ENCODE data around the gene LRRC75A. TPM values are rescaled to one million over a fixed set of nuclear protein-coding genes. Genes with fewer than 3 reads are reported as not detected.
A peak's percentile ranks its signal among the peaks of the same experiment; 100 is the strongest.

The LRRC75A gene, protein sequence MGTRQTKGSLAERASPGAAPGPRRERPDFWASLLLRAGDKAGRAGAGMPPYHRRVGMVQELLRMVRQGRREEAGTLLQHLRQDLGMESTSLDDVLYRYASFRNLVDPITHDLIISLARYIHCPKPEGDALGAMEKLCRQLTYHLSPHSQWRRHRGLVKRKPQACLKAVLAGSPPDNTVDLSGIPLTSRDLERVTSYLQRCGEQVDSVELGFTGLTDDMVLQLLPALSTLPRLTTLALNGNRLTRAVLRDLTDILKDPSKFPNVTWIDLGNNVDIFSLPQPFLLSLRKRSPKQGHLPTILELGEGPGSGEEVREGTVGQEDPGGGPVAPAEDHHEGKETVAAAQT
- total RNA-seq: 1 to 10 TPM; 2.6 to 3.0 (median 3.0) TPM
- 3.0 TPM for total RNA-seq (2013)

DNA sequence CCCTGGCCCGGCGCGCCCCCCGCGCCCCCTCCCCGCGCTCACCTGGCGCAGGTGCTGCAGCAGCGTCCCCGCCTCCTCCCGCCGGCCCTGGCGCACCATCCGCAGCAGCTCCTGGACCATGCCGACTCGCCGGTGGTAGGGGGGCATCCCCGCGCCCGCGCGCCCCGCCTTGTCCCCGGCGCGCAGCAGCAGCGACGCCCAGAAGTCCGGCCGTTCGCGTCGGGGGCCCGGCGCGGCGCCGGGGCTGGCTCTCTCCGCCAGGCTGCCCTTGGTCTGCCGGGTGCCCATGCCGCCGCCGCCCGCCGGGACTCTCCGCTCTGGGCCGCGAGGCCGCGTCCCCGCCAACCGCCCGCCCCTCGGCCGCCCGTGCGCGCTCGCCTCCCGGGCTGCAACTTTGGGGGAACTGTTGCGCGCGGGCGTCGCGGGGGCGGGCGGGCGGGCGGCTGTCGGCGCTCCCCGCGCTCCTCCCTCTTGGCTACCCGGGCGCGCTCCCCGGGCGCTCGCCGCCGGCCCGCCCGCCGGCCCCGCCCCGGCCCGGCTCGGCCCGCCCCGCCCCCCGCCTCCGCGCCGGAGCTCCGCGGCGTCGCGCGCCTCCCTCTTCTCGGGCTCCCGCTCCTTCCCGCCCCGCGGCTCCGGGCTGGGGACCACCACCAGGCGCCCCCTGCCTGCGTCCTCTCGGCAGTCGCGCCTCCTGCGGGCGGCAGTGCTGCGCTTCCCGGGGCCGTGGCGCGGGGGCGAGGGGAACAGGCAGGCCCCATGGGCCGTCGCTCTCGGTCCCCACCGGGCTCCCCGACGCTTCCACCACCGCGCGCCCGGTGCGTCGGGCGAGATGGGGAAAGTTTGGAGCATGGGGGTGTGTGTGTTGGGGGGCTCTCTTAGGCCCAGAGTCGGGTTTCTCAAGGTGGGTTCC, at the start of gene LRRC75A:
Gene LRRC75A (minus strand): TSS at position 491 of the 910 bp plus-strand sequence. CDS start 203 bp downstream, at position 288.
- no peak within 1 kb of the TSS for H3K27ac Mint-ChIP-seq
- H3K4me1 ChIP-seq (ENCODE audit: control insufficient read depth, insufficient read depth, low read length): peaks cover 13% of the 10 kb centered on the region
- H3K4me3 ChIP-seq (ENCODE audit: low read length): peak within 1 kb of the TSS; percentile 36
- H3K27ac ChIP-seq (ENCODE audit: low read length): no peak within 1 kb of the TSS
- TF ChIP-seq, protein P1, sequence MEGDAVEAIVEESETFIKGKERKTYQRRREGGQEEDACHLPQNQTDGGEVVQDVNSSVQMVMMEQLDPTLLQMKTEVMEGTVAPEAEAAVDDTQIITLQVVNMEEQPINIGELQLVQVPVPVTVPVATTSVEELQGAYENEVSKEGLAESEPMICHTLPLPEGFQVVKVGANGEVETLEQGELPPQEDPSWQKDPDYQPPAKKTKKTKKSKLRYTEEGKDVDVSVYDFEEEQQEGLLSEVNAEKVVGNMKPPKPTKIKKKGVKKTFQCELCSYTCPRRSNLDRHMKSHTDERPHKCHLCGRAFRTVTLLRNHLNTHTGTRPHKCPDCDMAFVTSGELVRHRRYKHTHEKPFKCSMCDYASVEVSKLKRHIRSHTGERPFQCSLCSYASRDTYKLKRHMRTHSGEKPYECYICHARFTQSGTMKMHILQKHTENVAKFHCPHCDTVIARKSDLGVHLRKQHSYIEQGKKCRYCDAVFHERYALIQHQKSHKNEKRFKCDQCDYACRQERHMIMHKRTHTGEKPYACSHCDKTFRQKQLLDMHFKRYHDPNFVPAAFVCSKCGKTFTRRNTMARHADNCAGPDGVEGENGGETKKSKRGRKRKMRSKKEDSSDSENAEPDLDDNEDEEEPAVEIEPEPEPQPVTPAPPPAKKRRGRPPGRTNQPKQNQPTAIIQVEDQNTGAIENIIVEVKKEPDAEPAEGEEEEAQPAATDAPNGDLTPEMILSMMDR (IDR thresholded peaks at IDR 0.05): no peak
- peak within 1 kb of the TSS; percentile 84 for H3K4me3 Mint-ChIP-seq
- H3K27me3 Mint-ChIP-seq (ENCODE audit: low read depth in 2 of 2): peaks cover 0 to 18% of the 10 kb centered on the region in 2 donors
- WGBS (ENCODE audit: insufficient coverage): under 1% methylated on average over 134 of the region's 134 CpGs
- peak; percentile 91 to 93 (median 91) for ATAC-seq
- intact Hi-C loops (cut with micrococcal nuclease): no loop called here
- H3K36me3 Mint-ChIP-seq: no peaks in the 10 kb centered on the region
- peak; percentile 37 to 79 for DNase-seq
- peaks cover 3% of the 10 kb centered on the region for H3K27me3 ChIP-seq (ENCODE audit: control insufficient read depth, insufficient read depth, low read length)
- H3K9me3 Mint-ChIP-seq: no peaks in the 10 kb centered on the region
- H3K4me1 Mint-ChIP-seq: peaks cover 12 to 14% of the 10 kb centered on the region in 2 donors
- H3K36me3 ChIP-seq (ENCODE audit: control insufficient read depth, insufficient read depth, low read length): no peaks in the 10 kb centered on the region
- H3K9me3 ChIP-seq (ENCODE audit: control insufficient read depth, insufficient read depth, low read length): no peaks in the 10 kb centered on the region

DNA sequence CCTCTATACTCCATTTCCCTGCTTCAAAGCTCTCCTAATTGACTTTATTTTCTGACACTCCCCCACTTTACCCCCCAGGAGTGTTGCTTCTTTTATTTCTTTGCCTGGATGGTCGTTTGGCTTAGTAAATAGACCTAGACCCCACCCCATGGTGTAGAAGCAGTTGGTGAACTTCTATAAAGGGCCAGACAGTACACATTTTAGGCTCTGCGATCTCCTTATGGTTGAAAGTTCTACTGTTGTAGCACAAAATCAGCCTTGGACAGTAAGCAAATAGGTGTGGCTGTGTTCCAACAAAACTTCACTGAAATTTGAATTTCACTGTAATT, 45.1 kb upstream of the LRRC75A start:
- Mint-ChIP-seq H3K4me1 (peaks cover 24 to 27% of the 10 kb centered on the region in 2 donors), H3K36me3 (no peaks in the 10 kb centered on the region), H3K4me3 (peak overlapping the region; percentile 99), H3K27me3 (ENCODE audit: low read depth in 2 of 2) (peaks cover 0 to 3% of the 10 kb centered on the region in 2 donors), H3K9me3 (no peaks in the 10 kb centered on the region), H3K27ac (peak overlapping the region; percentile 96 to 97)
- no peaks in the 10 kb centered on the region for H3K27me3 ChIP-seq (ENCODE audit: control insufficient read depth, insufficient read depth, low read length)
- intact Hi-C loops (cut with micrococcal nuclease): loop anchor here (1.0 to 10.0 kb wide), 4 partner anchors 52 to 448 kb away; partner anchors contain the start of gene UBB
- H3K36me3 ChIP-seq (ENCODE audit: control insufficient read depth, insufficient read depth, low read length): no peaks in the 10 kb centered on the region
- H3K4me3 ChIP-seq (ENCODE audit: low read length): no peak overlapping the region
- ATAC-seq (no peak), DNase-seq (no peak)
- no peaks in the 10 kb centered on the region for H3K9me3 ChIP-seq (ENCODE audit: control insufficient read depth, insufficient read depth, low read length)
- peaks cover 16% of the 10 kb centered on the region for H3K4me1 ChIP-seq (ENCODE audit: control insufficient read depth, insufficient read depth, low read length)
- TF ChIP-seq, protein P1 (IDR thresholded peaks at IDR 0.05): no peak
- no peak overlapping the region for H3K27ac ChIP-seq (ENCODE audit: low read length)
- 84% methylated on average over 1 of the region's 2 CpGs for WGBS (ENCODE audit: insufficient coverage)

DNA sequence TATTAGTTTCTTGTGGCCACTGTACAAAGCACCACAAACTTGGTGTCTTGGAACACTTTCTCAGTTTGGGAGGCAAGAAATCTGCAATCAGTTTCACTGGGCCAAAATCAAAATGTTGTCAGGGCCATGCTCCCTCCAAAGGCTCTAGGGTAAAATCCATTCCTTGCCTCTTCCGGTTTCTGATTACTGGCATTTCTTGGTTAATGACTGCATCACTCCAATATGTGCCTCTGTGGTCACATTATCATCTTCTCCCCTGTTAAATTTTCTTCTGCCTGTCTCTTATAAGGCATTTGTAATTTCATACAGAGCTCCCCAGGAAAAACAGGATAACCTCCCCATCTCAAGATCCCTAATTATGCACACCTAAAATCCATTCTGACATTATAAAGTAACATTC, 42.2 kb upstream of the LRRC75A start:
- Histone ChIP-seq H3K4me1 (ENCODE audit: control insufficient read depth, insufficient read depth, low read length) (peaks cover 16% of the 10 kb centered on the region), H3K36me3 (ENCODE audit: control insufficient read depth, insufficient read depth, low read length) (no peaks in the 10 kb centered on the region), H3K27me3 (ENCODE audit: control insufficient read depth, insufficient read depth, low read length) (no peaks in the 10 kb centered on the region), H3K27ac (ENCODE audit: low read length) (no peak overlapping the region), H3K9me3 (ENCODE audit: control insufficient read depth, insufficient read depth, low read length) (no peaks in the 10 kb centered on the region), H3K4me3 (ENCODE audit: low read length) (no peak overlapping the region)
- intact Hi-C loops (cut with micrococcal nuclease): loop anchor here (10.0 kb wide), 1 partner anchor 451 kb away; no protein-coding TSS in a partner anchor
- Mint-ChIP-seq H3K36me3 (no peaks in the 10 kb centered on the region), H3K4me3 (no peak overlapping the region), H3K9me3 (no peaks in the 10 kb centered on the region), H3K27ac (peak overlapping the region in 1 of 2 donors; percentile 97), H3K4me1 (peaks cover 24 to 27% of the 10 kb centered on the region in 2 donors), H3K27me3 (ENCODE audit: low read depth in 2 of 2) (peaks cover 6 to 15% of the 10 kb centered on the region in 2 donors)
- DNase-seq (no peak), ATAC-seq (no peak)
- WGBS (ENCODE audit: insufficient coverage): 96% methylated on average over 1 of the region's 1 CpG
- TF ChIP-seq, protein P1 (IDR thresholded peaks at IDR 0.05): no peak
